HL-60 (cell line): Measurements from ENCODE around the gene PGP.

Experiments
- DNase-seq, 2 experiments: peaks; one replicate each; pipeline ENCODE4 v3.0.0-alpha.2; 2010 to 2020; ENCODE audit warnings: low read depth in 1 of 2, low spot score in 1 of 2
- H3K27ac ChIP-seq: fragments of 250-450 bp; sonication (Bioruptor Pico); replicated peaks from 2 replicates; pipeline ENCODE4 v1.5.1; 2020; ENCODE audit warnings: mild to moderate bottlenecking, moderate library complexity
- H3K27me3 ChIP-seq: fragments of 250-450 bp; sonication (Bioruptor Pico); 2 replicates; pipeline ENCODE4 v1.5.1; 2021; ENCODE audit warnings: mild to moderate bottlenecking, moderate library complexity; ENCODE audit not compliant: insufficient read depth, poor library complexity, severe bottlenecking
- H3K4me3 ChIP-seq: replicated peaks from 2 replicates; pipeline ENCODE4 v1.5.1; 2011; ENCODE audit warnings: mild to moderate bottlenecking, control low read depth, low read length; ENCODE audit not compliant: insufficient read depth
- CTCF ChIP-seq: IDR thresholded peaks from one replicate; pipeline ENCODE4 v1.5.1; 2011; ENCODE audit warnings: low read length, control low read depth, inconsistent platforms; ENCODE audit not compliant: insufficient read depth
- GABPA ChIP-seq: IDR thresholded peaks from 2 replicates; pipeline ENCODE4 v1.6.1; 2012; ENCODE audit warnings: low read depth
- POLR2AphosphoS5 ChIP-seq: IDR thresholded peaks from 2 replicates; pipeline ENCODE4 v1.6.1; 2012; ENCODE audit warnings: low read depth
- REST ChIP-seq: IDR thresholded peaks from 2 replicates; pipeline ENCODE4 v1.6.1; 2012; ENCODE audit warnings: low read depth; ENCODE audit not compliant: insufficient replicate concordance
- SPI1 ChIP-seq: IDR thresholded peaks from 2 replicates; pipeline ENCODE4 v1.6.1; 2012; ENCODE audit warnings: low read depth, mild to moderate bottlenecking, borderline replicate concordance

The PGP gene

GRCh38 chr16:2256531-2257140 is 42.0 kb upstream of the PGP start:
- Histone ChIP-seq H3K27ac (no peak overlapping the region), H3K27me3 (no peaks in the 10 kb centered on the region), H3K4me3 (no peak overlapping the region)
- TF ChIP-seq REST = no peak
- TF ChIP-seq GABPA = no peak
- TF ChIP-seq SPI1 = no peak
- TF ChIP-seq POLR2AphosphoS5 = no peak
- no peak for TF ChIP-seq CTCF
- DNase-seq = no peak

DNA sequence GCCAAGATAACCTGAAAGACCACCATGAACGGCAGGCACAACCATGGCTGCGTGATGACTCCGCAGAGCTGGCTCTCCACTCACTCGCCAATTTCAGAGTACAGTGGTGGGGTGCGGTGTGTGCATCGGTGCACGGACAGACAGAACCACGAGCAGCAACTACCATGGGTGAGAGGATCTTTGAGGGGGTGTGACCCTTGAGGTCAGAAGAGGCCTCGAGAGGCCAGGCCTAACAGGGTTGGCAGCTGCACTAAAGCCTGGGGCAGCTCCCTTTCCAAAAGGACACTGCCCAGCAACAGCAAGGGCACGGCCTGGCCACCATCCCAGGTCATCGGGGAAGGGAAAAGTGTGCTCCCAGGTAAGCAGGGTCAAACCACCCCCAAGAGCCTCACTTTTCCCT is 38.7 kb upstream of the PGP start:
- no peaks in the 10 kb centered on the region for H3K27me3 ChIP-seq

More for the DNA sequence above, 38.7 kb upstream of the PGP start:
- H3K27ac ChIP-seq = no peak overlapping the region
- TF ChIP-seq POLR2AphosphoS5 (no peak), CTCF (no peak), GABPA (no peak), SPI1 (no peak), REST (no peak)
- H3K4me3 ChIP-seq = no peak overlapping the region
- DNase-seq = no peak
